Transverse colon (tissue), 4 donors: ENCODE results near the gene TRAF5. TPM values are rescaled to one million over a fixed set of nuclear protein-coding genes. Genes with fewer than 3 reads are reported as not detected.

Experiments
- DNase-seq: peaks from one replicate; pipeline ENCODE4 v3.0.0-alpha.2; 2019
- H3K27ac ChIP-seq, 4 donors: fragments of 200-600 bp; sonication (generic); 2 replicates each; pipeline ENCODE4 v1.5.1; 2016 to 2018; ENCODE audit warnings: inconsistent platforms in 4 of 4
- H3K27me3 ChIP-seq: fragments of 200-600 bp; sonication (generic); 2 replicates; pipeline ENCODE4 v1.5.1; 2017; ENCODE audit warnings: inconsistent platforms
- H3K36me3 ChIP-seq, 4 donors: fragments of 200-600 bp; sonication (generic); 2 replicates each; pipeline ENCODE4 v1.5.1; 2017 to 2019; ENCODE audit warnings: inconsistent platforms in 4 of 4
- H3K4me1 ChIP-seq, 4 donors: fragments of 200-600 bp; sonication (generic); 2 replicates each; pipeline ENCODE4 v1.5.1; 2017 to 2020; ENCODE audit warnings: inconsistent platforms in 4 of 4
- H3K4me3 ChIP-seq, 4 donors: fragments of 200-600 bp; sonication (generic); 1 replicate in 1 of 4; 2 replicates in 3 of 4; pipeline versions ENCODE4 v1.5.1 to v1.6.1; 2017 to 2019; ENCODE audit warnings: inconsistent platforms in 4 of 4
- H3K9me3 ChIP-seq, 2 donors: fragments of 200-600 bp; sonication (generic); 2 replicates each; pipeline ENCODE4 v1.5.1; 2017 to 2019; ENCODE audit warnings: inconsistent platforms in 2 of 2
- EP300 ChIP-seq: sonication (generic); formaldehyde crosslinking; IDR thresholded peaks from one replicate; pipeline ENCODE4 v1.6.1; 2017; ENCODE audit warnings: antibody characterized with exemption, low read depth
- POLR2A ChIP-seq: fragments of 450-650 bp; IDR thresholded peaks from one replicate; pipeline ENCODE4 v1.6.1; 2016; ENCODE audit warnings: antibody characterized with exemption, mild to moderate bottlenecking, moderate library complexity
- POLR2AphosphoS5 ChIP-seq, 3 donors: sonication (generic); formaldehyde crosslinking; IDR thresholded peaks; one replicate each; pipeline ENCODE4 v1.6.1; 2016; ENCODE audit warnings: antibody characterized with exemption in 3 of 3
- WGBS, 2 donors: methylation state at CpG; one replicate each; pipeline ENCODE4 v1.1.5; 2018; ENCODE audit warnings: low coverage in 1 of 2; 5-methylcytosine and 5-hydroxymethylcytosine counted together
- in situ Hi-C, 4 donors: fragments of 200-750 bp; cut with MboI; loops; one replicate each; pipeline versions ENCODE4 v1.15.0 to v1.15.1; 2017; ENCODE audit warnings: low sequenced_read_pairs in 3 of 4, low pct_ligation_motif_present in 1 of 4, low pct_unique_long_range_greater_than_20kb in 1 of 4
- intact Hi-C: fragments of 100-400 bp; cut with DNase I; formaldehyde crosslinking; loops from one replicate; pipeline ENCODE4 v1.15.1; 2023; ENCODE audit warnings: low total_unique reads
- total RNA-seq, 4 donors: library from RNA; depleted of rRNA; stranded (reverse); fragments of >200 nt; gene quantifications; one replicate each; pipeline ENCODE4 v1.1.0, GENCODE V29; 2016
- TF ChIP-seq, protein P1 (sequence below), 5 experiments: fragments of 200-600 bp in 3 of 5; fragments of 450-650 bp in 2 of 5; sonication (generic) in 3 of 5; IDR thresholded peaks; 1 replicate in 2 of 5; 2 replicates in 3 of 5; pipeline ENCODE4 v1.5.1; 2016 to 2017; ENCODE audit warnings: antibody characterized with exemption in 5 of 5, inconsistent platforms in 3 of 5, mild to moderate bottlenecking in 2 of 5, moderate library complexity in 1 of 5

Gene TRAF5
- total RNA-seq, 4 donors from 2014 or later, result 10.5 to 30.5 (median 17.0) TPM

DNA sequence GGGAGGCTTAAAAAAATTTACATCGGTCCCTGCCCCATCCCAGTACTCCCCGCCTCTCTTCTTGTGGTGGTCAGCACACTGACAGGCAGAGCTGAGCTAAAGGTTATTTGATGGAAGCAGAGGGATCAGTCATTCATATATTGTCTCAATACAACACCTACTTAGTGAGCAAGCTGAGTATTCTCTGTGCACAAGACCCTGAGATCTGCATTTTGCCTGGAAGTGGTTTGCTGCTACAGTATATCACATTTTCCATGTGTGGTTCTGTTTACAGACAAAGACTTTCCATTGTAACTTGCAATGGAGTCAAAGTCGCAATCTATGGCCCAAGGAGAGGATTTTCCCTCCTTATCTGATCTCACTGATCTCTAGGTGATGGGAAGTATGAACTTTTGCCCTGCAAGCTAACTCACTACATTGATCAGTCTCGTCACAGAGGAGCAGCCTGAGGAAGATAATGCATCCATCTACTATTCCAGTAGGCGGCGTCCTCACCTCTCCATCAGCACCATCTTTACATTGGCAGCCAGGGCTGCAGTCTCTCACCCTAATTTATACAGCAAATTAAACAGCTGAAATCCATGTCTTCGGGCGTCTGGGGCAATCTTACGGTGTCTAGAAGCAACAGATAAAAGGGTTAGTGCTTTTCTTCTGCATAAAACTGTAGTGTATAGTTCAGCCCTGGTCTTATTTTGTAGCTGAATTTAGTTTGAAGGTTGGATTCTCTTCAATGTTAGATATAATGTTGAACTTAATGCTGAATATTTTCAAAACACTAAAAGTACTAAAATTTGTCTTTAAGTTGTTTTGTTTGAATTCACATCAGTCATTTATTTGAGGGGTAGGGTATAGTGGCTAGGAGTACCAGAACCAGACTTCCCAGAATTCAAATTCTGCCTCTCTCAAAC is 3.2 kb upstream of the TRAF5 start:
- Histone ChIP-seq H3K27me3 (no peaks in the 10 kb centered on the region), H3K4me3 (no peak overlapping the region), H3K27ac (no peak overlapping the region), H3K9me3 (no peaks in the 10 kb centered on the region), H3K36me3 (no peaks in the 10 kb centered on the region), H3K4me1 (peaks cover 0 to 21% (median 18%) of the 10 kb centered on the region in 4 donors)
- WGBS, 2 donors, result 20 to 85% methylated on average over 2 to 9 of the region's 9 CpGs
- in situ Hi-C loops, result loop anchor here (10.0 to 25.0 kb wide), 5 partner anchors 151 to 331 kb away; partner anchors contain the start of gene RD3 (in 1 of the 4)
- intact Hi-C loops, result no loop called here
- peak; percentile 68 for DNase-seq
- TF ChIP-seq, protein P1, sequence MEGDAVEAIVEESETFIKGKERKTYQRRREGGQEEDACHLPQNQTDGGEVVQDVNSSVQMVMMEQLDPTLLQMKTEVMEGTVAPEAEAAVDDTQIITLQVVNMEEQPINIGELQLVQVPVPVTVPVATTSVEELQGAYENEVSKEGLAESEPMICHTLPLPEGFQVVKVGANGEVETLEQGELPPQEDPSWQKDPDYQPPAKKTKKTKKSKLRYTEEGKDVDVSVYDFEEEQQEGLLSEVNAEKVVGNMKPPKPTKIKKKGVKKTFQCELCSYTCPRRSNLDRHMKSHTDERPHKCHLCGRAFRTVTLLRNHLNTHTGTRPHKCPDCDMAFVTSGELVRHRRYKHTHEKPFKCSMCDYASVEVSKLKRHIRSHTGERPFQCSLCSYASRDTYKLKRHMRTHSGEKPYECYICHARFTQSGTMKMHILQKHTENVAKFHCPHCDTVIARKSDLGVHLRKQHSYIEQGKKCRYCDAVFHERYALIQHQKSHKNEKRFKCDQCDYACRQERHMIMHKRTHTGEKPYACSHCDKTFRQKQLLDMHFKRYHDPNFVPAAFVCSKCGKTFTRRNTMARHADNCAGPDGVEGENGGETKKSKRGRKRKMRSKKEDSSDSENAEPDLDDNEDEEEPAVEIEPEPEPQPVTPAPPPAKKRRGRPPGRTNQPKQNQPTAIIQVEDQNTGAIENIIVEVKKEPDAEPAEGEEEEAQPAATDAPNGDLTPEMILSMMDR (IDR thresholded peaks at IDR 0.05), result peak; percentile 74 to 83 (median 81)
- TF ChIP-seq POLR2A (no peak), EP300 (no peak)

DNA sequence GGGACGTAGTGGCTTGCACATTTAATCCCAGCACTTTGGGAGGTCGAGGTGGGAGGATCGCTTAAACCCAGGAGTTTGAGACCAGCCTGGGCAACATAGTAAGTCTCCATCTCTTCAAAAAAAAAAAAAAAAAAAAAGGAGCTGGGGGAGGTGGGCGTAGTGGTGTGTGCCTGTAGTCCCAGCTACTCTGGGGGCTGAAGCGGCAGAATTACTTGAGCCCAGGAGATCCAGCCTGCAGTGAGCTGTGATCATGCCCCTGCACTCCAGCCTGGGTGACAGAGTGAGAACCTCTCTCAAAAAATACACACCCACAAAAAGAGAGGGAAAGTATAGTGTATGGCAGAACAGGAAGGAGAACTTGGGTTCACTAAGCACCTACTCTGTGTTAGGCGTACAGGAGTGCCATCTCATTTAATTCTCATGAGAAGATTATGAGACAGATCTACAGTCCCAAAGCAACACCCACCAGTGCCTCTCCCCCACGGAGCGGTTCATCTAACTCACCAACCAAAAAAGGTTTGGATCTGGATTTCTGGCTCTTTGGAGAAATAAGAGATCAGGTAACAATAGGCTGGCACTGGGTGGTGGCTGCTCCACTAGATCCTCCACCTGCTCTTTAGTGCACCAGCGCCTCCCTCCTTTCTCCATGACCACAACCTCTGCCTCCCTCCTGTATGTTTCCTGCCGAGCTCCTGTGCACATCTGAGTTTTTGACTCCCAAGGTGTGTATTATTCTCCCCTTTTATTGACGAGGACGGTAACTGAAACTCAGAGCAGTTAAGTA is 1.4 kb upstream of the TRAF5 start:
- Histone ChIP-seq H3K4me1 (peaks cover 12 to 39% (median 35%) of the 10 kb centered on the region in 4 donors), H3K27me3 (no peaks in the 10 kb centered on the region), H3K27ac (peak overlapping the region in 2 of 4 donors; percentile 88 to 91), H3K4me3 (no peak overlapping the region), H3K36me3 (no peaks in the 10 kb centered on the region), H3K9me3 (no peaks in the 10 kb centered on the region)
- no peak for DNase-seq
- intact Hi-C loops (no loop called here), in situ Hi-C loops (loop anchor here (10.0 to 25.0 kb wide), 5 partner anchors 150 to 330 kb away; partner anchors contain the start of gene RD3 (in 1 of the 4))
- WGBS, 2 donors, result 76 to 78% methylated on average over 8 to 12 of the region's 12 CpGs
- TF ChIP-seq POLR2A (no peak), POLR2AphosphoS5 (IDR thresholded peaks at IDR 0.05) (no peak), EP300 (no peak)
- TF ChIP-seq, protein P1 (IDR thresholded peaks at IDR 0.05), result no peak

DNA sequence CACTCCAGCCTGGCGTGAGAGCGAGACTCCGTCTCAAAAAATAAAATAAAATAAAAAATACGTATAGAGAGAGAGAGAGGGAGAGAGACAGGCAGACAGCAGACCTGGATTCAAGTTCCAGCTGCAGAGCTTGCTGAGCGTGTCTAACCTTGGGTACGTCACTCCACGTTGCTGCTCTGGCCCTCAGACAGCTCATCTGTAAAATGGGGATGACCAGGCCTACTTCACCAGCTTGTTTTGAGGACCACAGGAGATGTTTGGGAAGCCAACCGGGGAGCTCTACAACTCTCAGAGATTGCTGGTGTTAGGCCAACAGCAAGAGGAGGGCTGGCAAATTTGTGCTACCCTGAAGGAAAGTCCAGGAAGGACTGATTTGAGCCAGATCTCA is 499 bp upstream of the TRAF5 start:
- no peak for DNase-seq
- Histone ChIP-seq H3K27ac (peak overlapping the region; percentile 88 to 95 (median 92)), H3K27me3 (no peaks in the 10 kb centered on the region), H3K9me3 (no peaks in the 10 kb centered on the region), H3K4me1 (peaks cover 12 to 48% (median 40%) of the 10 kb centered on the region in 4 donors), H3K36me3 (no peaks in the 10 kb centered on the region), H3K4me3 (peak overlapping the region in 3 of 4 donors; percentile 80 to 94 (median 83))
- TF ChIP-seq, protein P1 (IDR thresholded peaks at IDR 0.05), result no peak
- no peak for TF ChIP-seq POLR2A
- no peak for TF ChIP-seq EP300
- TF ChIP-seq POLR2AphosphoS5 (IDR thresholded peaks at IDR 0.05), result no peak
- in situ Hi-C loops (loop anchor here (10.0 kb wide), 3 partner anchors 149 to 329 kb away; no protein-coding TSS in a partner anchor), intact Hi-C loops (no loop called here)
- WGBS, 2 donors, result 66 to 78% methylated on average over 6 to 8 of the region's 8 CpGs
